ENCODE measurements around the gene NAPA. TPM values are rescaled to one million over a fixed set of nuclear protein-coding genes. Genes with fewer than 3 reads are reported as not detected.
A peak's percentile ranks its signal among the peaks of the same experiment; 100 is the strongest.

The NAPA gene
- total RNA-seq, 4 donors from 2014 or later, result 146 to 354 (median 213) TPM

DNA sequence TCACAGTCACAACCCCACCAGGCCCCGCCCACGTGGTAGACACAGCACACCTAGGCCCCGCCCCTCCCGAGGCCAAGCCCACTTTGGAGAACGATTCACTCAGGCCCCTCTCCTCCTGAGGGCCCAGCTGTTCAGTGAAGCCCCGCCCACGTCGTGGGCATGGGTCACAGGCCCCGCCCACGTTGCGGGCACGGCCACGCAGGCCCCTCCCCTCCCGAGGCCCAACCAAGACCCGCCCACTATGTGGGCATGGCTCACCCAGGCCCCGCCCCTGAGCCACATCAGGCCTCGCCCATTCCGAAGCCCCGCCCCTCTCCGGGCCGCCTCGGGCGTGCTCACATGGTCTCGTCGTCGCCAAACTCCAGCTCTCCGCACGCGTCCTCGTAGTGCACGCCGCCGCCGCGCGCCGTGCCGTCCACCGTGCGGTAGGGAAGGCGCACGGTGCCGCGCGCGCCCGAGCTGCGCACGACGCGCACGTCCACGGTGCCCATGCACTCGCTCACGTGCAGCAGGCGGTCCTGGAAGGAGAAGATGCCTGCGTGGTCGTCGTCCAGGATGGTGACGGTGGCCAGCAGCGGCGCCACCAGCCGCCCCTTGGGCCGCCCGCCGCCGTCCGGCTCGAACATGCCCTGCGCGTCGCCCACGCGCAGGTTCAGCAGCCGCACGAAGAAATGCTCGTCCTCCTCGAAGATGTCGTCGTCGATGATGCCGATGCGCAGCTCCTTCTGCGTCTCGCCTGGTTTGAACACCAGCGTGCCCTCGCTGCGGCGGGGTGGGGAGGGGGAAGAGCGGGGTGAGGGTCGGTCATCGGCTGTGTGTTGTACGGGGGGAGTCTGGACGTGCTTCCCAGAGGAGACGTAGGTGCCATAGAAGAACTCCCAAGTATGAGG is 67.1 kb downstream of the NAPA start:
- intact Hi-C loops (cut with DNase I), result no loop called here
- peaks cover 4 to 23% of the 10 kb centered on the region in 2 donors for H3K4me1 ChIP-seq
- no peak overlapping the region for H3K27ac ChIP-seq
- DNase-seq, result peak in 1 of 2 donors; percentile 5
- H3K27me3 ChIP-seq, result peaks cover 35% of the 10 kb centered on the region
- no peak overlapping the region for H3K4me3 ChIP-seq (replicated peaks in 1 of 3)
- no peaks in the 10 kb centered on the region for H3K9me3 ChIP-seq
- TF ChIP-seq POLR2A (IDR thresholded peaks at IDR 0.05), result no peak
- TF ChIP-seq, protein P1, sequence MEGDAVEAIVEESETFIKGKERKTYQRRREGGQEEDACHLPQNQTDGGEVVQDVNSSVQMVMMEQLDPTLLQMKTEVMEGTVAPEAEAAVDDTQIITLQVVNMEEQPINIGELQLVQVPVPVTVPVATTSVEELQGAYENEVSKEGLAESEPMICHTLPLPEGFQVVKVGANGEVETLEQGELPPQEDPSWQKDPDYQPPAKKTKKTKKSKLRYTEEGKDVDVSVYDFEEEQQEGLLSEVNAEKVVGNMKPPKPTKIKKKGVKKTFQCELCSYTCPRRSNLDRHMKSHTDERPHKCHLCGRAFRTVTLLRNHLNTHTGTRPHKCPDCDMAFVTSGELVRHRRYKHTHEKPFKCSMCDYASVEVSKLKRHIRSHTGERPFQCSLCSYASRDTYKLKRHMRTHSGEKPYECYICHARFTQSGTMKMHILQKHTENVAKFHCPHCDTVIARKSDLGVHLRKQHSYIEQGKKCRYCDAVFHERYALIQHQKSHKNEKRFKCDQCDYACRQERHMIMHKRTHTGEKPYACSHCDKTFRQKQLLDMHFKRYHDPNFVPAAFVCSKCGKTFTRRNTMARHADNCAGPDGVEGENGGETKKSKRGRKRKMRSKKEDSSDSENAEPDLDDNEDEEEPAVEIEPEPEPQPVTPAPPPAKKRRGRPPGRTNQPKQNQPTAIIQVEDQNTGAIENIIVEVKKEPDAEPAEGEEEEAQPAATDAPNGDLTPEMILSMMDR (IDR thresholded peaks at IDR 0.05), result no peak
- H3K36me3 ChIP-seq, result no peaks in the 10 kb centered on the region
- whole genome bisulfite sequencing, 2 donors, result 5 to 7% methylated on average over 7 to 14 of the region's 95 CpGs

DNA sequence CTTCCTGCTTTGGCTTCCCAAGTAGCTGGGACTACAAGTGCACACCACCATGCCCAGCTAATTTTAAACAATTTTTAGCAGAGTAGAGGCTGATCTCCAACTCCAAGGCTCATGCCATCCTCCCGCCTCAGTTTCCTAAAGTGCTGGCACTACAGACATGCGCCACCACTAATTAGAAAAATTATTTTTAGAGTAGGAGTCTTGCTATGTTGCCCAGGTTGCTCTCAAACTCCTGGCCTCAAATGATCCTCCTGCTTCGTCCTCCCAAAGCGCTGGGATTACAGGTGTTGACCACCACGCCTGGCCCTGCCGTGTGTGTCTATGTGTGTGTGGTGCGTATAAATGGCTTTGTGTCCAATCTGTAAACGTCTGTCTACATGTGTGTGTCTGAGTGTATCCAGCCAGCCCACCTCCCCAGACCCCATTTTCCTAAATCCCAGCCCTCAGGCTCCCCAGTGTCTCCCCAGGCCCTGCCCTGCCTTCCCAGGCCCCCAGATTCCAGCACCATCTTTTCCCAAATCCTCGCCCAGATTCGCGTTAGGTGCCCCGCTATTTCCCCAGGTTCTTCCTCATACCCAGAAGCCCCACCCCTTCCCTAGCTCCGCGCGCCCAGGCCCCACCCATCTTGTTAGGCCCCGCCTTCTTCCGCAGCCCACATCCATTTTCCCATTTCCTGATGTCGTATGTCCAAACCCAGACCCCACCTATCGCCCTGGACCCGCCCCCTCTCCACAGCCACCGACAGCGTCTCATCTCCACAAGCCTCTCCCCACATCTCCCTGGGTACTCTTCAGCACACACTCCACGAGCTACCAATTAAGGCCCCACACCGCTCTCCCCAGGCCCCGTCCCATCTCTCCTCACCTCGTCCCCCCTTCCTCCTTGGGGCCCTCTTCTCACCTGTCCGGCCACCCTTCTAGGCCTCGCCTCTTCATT is 68.1 kb downstream of the NAPA start:
- Histone ChIP-seq H3K4me1 (peaks cover 4 to 23% of the 10 kb centered on the region in 2 donors), H3K9me3 (no peaks in the 10 kb centered on the region), H3K4me3 (replicated peaks in 1 of 3) (no peak overlapping the region), H3K27me3 (peaks cover 35% of the 10 kb centered on the region), H3K27ac (no peak overlapping the region), H3K36me3 (no peaks in the 10 kb centered on the region)
- TF ChIP-seq POLR2A (IDR thresholded peaks at IDR 0.05), result no peak
- TF ChIP-seq, protein P1 (IDR thresholded peaks at IDR 0.05), result no peak
- no peak for DNase-seq
- intact Hi-C loops (cut with DNase I), result no loop called here
- WGBS, 2 donors, result 20 to 21% methylated on average over 28 of the region's 28 CpGs

GRCh38 chr19:47445937-47446402 is 68.9 kb downstream of the NAPA start:
- H3K27me3 ChIP-seq, result peaks cover 35% of the 10 kb centered on the region
- DNase-seq, result peak; percentile 54 to 55

GRCh38 chr19:47445527-47445926 is 69.3 kb downstream of the NAPA start:
- Histone ChIP-seq H3K27ac (no peak overlapping the region), H3K36me3 (no peaks in the 10 kb centered on the region), H3K4me1 (peaks cover 4 to 23% of the 10 kb centered on the region in 2 donors), H3K27me3 (peaks cover 35% of the 10 kb centered on the region), H3K4me3 (replicated peaks in 1 of 3) (no peak overlapping the region), H3K9me3 (no peaks in the 10 kb centered on the region)
- TF ChIP-seq, protein P1 (IDR thresholded peaks at IDR 0.05), result no peak
- no peak for TF ChIP-seq POLR2A (IDR thresholded peaks at IDR 0.05)
- no peak for DNase-seq
- WGBS, 2 donors, result 53 to 60% methylated on average over 4 of the region's 4 CpGs
- intact Hi-C loops (cut with DNase I), result no loop called here

More at GRCh38 chr19:47445937-47446402, 68.9 kb downstream of the NAPA start:
- Histone ChIP-seq H3K4me1 (peaks cover 4 to 23% of the 10 kb centered on the region in 2 donors), H3K4me3 (replicated peaks in 1 of 3) (no peak overlapping the region), H3K9me3 (no peaks in the 10 kb centered on the region), H3K27ac (no peak overlapping the region), H3K36me3 (no peaks in the 10 kb centered on the region)
- intact Hi-C loops (cut with DNase I), result no loop called here
- TF ChIP-seq, protein P1 (IDR thresholded peaks at IDR 0.05), result no peak
- no peak for TF ChIP-seq POLR2A (IDR thresholded peaks at IDR 0.05)
- 4 to 5% methylated on average over 21 to 22 of the region's 22 CpGs for whole genome bisulfite sequencing, 2 donors

Measured in thyroid gland (tissue), 4 donors.